NCI-H1417 treated with DMSO at 0.1 percent for 48 hours (cell line): ENCODE results near the gene PRSS22.
"Not testable (repeated sequence)": the region's sequence is repeated elsewhere in the genome, so short reads cannot be mapped to it uniquely, and the experiment has no call there.

ENCODE experiments used
- DNase-seq: peaks from one replicate; lab custom pipeline; 2025; lab: John Stamatoyannopoulos, UW

Gene PRSS22

GRCh38 chr16:2857451-2858244 lies at the start of gene PRSS22:
Gene PRSS22, minus strand, starts transcription at chr16:2858170. Its CDS starts 66 bp downstream, at chr16:2858104.
- no peak for DNase-seq

- not testable (repeated sequence) for DNase-seq
These were observed 49.2 kb upstream of the PRSS22 start for GRCh38 chr16:2907084-2907753.

GRCh38 chr16:2905988-2906387 lies 48.0 kb upstream of the PRSS22 start:
- DNase-seq = no peak

- DNase-seq = peak; percentile 96
These were observed 47.4 kb upstream of the PRSS22 start for GRCh38 chr16:2905241-2905987.

- no peak for DNase-seq
These were observed 46.9 kb upstream of the PRSS22 start for GRCh38 chr16:2904922-2905240.

GRCh38 chr16:2904100-2904921 lies 46.3 kb upstream of the PRSS22 start:
- no peak for DNase-seq

- DNase-seq = no peak
These were observed 44.6 kb upstream of the PRSS22 start for GRCh38 chr16:2902337-2903130.

- no peak for DNase-seq
These were observed 42.6 kb upstream of the PRSS22 start for GRCh38 chr16:2900526-2901075.

- no peak for DNase-seq
These were observed 41.6 kb upstream of the PRSS22 start for GRCh38 chr16:2899564-2900072.

- no peak for DNase-seq
These were observed 41.0 kb upstream of the PRSS22 start for GRCh38 chr16:2898831-2899563.

GRCh38 chr16:2897110-2897509 lies 39.1 kb upstream of the PRSS22 start:
- DNase-seq = no peak

GRCh38 chr16:2896480-2897010 lies 38.6 kb upstream of the PRSS22 start:
- DNase-seq = no peak

- DNase-seq = no peak
These were observed 37.8 kb upstream of the PRSS22 start for GRCh38 chr16:2895813-2896212.

- DNase-seq = no peak
These were observed 36.3 kb upstream of the PRSS22 start for GRCh38 chr16:2894231-2894630.

- no peak for DNase-seq
These were observed 26.1 kb upstream of the PRSS22 start for GRCh38 chr16:2884041-2884451.

GRCh38 chr16:2883458-2883908 lies 25.5 kb upstream of the PRSS22 start:
- DNase-seq = no peak

GRCh38 chr16:2882650-2883457 lies 24.9 kb upstream of the PRSS22 start, which contains the start of gene FLYWCH2:
Gene FLYWCH2, plus strand, starts transcription at chr16:2883215. Its CDS starts 13,235 bp downstream, at chr16:2896450.
- DNase-seq = peak; percentile 92
